KMS-11 (cell line): ENCODE measurements around the gene LSP1.

Source experiments
- H2AFZ ChIP-seq: fragments of 200-600 bp; sonication (generic); 2 replicates; pipeline ENCODE4 v1.6.1; 2016; ENCODE audit warnings: antibody characterized with exemption, mixed run types, low read depth
- H3K27ac ChIP-seq: fragments of 200-600 bp; sonication (generic); 2 replicates; pipeline ENCODE4 v1.6.1; 2016; ENCODE audit warnings: mild to moderate bottlenecking, mixed run types
- H3K27me3 ChIP-seq: fragments of 200-600 bp; sonication (generic); 2 replicates; pipeline ENCODE4 v1.6.1; 2017; ENCODE audit warnings: mild to moderate bottlenecking, low read depth, mixed run types, moderate library complexity; ENCODE audit not compliant: insufficient read depth
- H3K36me3 ChIP-seq: fragments of 200-600 bp; sonication (generic); 2 replicates; pipeline ENCODE4 v1.6.1; 2017; ENCODE audit warnings: mild to moderate bottlenecking, mixed run types; ENCODE audit not compliant: insufficient read depth
- H3K4me1 ChIP-seq: fragments of 200-600 bp; sonication (generic); 2 replicates; pipeline ENCODE4 v1.6.1; 2016; ENCODE audit warnings: mild to moderate bottlenecking, low read depth, mixed run types; ENCODE audit not compliant: poor library complexity, severe bottlenecking
- H3K4me2 ChIP-seq: fragments of 200-600 bp; sonication (generic); 2 replicates; pipeline ENCODE4 v1.7.0; 2016; ENCODE audit warnings: mild to moderate bottlenecking, mixed run types
- H3K4me3 ChIP-seq: fragments of 200-600 bp; sonication (generic); IDR thresholded peaks from 2 replicates; pipeline ENCODE4 v1.6.1; 2017; ENCODE audit warnings: low read depth, low read length, mixed read lengths; ENCODE audit not compliant: insufficient read depth
- H3K79me2 ChIP-seq: fragments of 200-600 bp; sonication (generic); 2 replicates; pipeline ENCODE4 v1.6.1; 2016; ENCODE audit warnings: low read depth, mixed run types; ENCODE audit not compliant: insufficient read depth
- H3K9ac ChIP-seq: fragments of 200-600 bp; sonication (generic); 2 replicates; pipeline ENCODE4 v1.6.1; 2016; ENCODE audit warnings: mild to moderate bottlenecking, mixed run types
- H4K20me1 ChIP-seq: fragments of 200-600 bp; sonication (generic); 2 replicates; pipeline ENCODE4 v1.6.1; 2016; ENCODE audit warnings: mild to moderate bottlenecking, mixed run types; ENCODE audit not compliant: insufficient read depth
- TF ChIP-seq, protein P1 (sequence below): fragments of 200-600 bp; sonication (generic); conservative IDR thresholded peaks from 2 replicates; pipeline ENCODE4 v1.6.1; 2017; ENCODE audit warnings: low read depth, mild to moderate bottlenecking, antibody characterized with exemption, low read length, moderate library complexity, mixed read lengths

LSP1 gene

DNA sequence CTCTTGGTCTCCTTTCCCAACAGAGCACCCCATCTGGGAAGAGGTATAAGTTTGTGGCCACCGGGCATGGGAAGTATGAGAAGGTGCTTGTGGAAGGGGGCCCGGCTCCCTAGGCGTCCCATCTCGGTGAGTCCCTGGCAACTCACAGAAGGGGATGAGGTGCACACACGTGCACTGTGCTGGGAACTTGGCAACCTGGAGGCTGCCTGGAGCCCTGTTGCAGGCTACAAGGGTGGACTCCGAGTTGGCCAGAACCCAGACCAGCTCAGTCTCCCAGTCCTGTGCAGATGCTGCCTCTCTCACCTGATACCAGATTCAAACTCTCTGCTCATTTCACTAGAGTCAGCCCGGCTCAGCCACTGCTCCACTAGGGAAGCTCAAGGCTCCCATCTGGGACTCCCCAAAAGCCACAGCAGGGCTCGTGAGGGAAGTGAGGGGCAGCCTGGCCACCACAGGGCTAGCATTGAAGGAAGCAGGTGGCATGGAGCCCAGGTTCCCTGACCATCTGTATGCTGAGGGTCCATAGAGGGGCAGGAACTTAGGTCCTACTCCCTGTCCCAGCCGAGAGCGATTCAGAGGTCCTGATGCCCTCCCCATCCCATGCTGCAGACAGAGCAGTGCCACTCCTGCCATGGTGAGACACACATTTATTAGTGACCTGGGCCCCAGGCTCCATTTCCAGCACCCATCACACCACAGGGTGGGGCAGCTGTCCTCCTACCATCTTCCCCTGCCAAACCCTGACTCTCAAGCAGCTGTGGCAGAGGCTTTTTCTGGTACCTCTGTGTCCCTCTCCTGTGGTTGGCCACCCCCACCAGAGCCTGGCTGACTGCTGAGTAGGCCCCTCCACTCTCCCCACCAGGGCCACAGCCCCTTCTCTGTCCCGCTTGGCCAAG, 34.8 kb downstream of the LSP1 start:
- no peaks in the 10 kb centered on the region for H4K20me1 ChIP-seq
- TF ChIP-seq, protein P1, sequence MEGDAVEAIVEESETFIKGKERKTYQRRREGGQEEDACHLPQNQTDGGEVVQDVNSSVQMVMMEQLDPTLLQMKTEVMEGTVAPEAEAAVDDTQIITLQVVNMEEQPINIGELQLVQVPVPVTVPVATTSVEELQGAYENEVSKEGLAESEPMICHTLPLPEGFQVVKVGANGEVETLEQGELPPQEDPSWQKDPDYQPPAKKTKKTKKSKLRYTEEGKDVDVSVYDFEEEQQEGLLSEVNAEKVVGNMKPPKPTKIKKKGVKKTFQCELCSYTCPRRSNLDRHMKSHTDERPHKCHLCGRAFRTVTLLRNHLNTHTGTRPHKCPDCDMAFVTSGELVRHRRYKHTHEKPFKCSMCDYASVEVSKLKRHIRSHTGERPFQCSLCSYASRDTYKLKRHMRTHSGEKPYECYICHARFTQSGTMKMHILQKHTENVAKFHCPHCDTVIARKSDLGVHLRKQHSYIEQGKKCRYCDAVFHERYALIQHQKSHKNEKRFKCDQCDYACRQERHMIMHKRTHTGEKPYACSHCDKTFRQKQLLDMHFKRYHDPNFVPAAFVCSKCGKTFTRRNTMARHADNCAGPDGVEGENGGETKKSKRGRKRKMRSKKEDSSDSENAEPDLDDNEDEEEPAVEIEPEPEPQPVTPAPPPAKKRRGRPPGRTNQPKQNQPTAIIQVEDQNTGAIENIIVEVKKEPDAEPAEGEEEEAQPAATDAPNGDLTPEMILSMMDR: no peak
- H2AFZ ChIP-seq: no peak overlapping the region
- H3K4me2 ChIP-seq: no peak overlapping the region
- H3K4me3 ChIP-seq: no peak overlapping the region
- H3K36me3 ChIP-seq: no peaks in the 10 kb centered on the region
- H3K79me2 ChIP-seq: no peaks in the 10 kb centered on the region
- H3K27me3 ChIP-seq: peaks cover 75% of the 10 kb centered on the region; the same call in 1 of the 2 replicates
- H3K9ac ChIP-seq: no peak overlapping the region
- no peak overlapping the region for H3K27ac ChIP-seq
- no peaks in the 10 kb centered on the region for H3K4me1 ChIP-seq

GRCh38 chr11:1888347-1888753, 35.5 kb downstream of the LSP1 start:
- Histone ChIP-seq H3K27ac (no peak overlapping the region), H3K4me3 (no peak overlapping the region), H3K4me1 (no peaks in the 10 kb centered on the region), H2AFZ (no peak overlapping the region), H3K36me3 (no peaks in the 10 kb centered on the region), H4K20me1 (no peaks in the 10 kb centered on the region), H3K79me2 (no peaks in the 10 kb centered on the region), H3K4me2 (no peak overlapping the region), H3K27me3 (peaks cover 73% of the 10 kb centered on the region; the same call in 1 of the 2 replicates), H3K9ac (no peak overlapping the region)
- TF ChIP-seq, protein P1: no peak

GRCh38 chr11:1888811-1889210, 35.9 kb downstream of the LSP1 start:
- no peak overlapping the region for H3K27ac ChIP-seq
- no peaks in the 10 kb centered on the region for H3K4me1 ChIP-seq
- no peak overlapping the region for H3K9ac ChIP-seq
- no peaks in the 10 kb centered on the region for H4K20me1 ChIP-seq
- peaks cover 74% of the 10 kb centered on the region; the same call in 1 of the 2 replicates for H3K27me3 ChIP-seq
- TF ChIP-seq, protein P1: no peak
- no peaks in the 10 kb centered on the region for H3K36me3 ChIP-seq
- H3K4me3 ChIP-seq: no peak overlapping the region
- H3K79me2 ChIP-seq: no peaks in the 10 kb centered on the region
- H3K4me2 ChIP-seq: no peak overlapping the region
- H2AFZ ChIP-seq: no peak overlapping the region

DNA sequence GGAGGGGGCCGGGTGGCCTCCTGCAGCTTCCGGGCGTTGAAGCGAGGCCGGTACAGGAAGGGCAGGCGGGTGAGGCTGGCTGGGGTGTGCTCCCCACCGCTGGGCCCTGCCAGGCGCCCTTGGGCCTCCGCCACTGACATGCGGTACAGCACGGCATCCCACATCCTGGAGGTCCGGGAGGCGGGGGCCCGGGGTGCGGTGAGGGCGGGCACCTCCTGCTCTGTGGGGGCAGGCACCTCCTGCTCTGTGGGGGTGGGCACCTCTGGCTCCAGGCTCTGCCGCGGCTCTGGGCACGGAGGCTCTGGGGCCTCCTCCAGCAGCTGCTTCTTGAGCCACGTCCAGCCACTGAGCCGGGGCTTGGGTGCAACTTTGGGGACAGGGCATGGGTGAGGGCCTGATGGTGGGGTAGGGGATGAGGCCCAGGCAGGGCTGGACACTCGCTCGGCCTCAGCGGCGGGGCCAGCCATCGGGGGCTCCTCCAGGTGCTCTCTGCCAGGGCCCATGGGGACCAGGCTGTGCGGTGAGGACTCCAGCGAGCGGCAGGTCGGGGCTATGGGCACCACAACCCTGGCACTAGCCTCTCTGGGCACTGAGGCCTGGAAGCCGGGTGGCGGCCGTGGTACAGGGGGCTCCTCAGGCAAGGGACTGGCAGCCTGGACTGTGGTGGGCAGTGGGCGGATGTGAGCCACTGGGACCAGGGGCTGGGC, 36.5 kb downstream of the LSP1 start:
- TF ChIP-seq, protein P1: no peak
- Histone ChIP-seq H3K9ac (no peak overlapping the region), H3K27ac (no peak overlapping the region), H3K4me1 (no peaks in the 10 kb centered on the region), H3K4me2 (no peak overlapping the region), H4K20me1 (no peaks in the 10 kb centered on the region), H3K79me2 (no peaks in the 10 kb centered on the region), H3K27me3 (peaks cover 70% of the 10 kb centered on the region; the same call in 1 of the 2 replicates), H2AFZ (no peak overlapping the region), H3K36me3 (no peaks in the 10 kb centered on the region), H3K4me3 (no peak overlapping the region)
